ENCODE data around the gene CAND2.

CAND2 gene

GRCh38 chr3:12797124-12797891 is 828 bp downstream of the CAND2 start:
- TF ChIP-seq, protein P1, sequence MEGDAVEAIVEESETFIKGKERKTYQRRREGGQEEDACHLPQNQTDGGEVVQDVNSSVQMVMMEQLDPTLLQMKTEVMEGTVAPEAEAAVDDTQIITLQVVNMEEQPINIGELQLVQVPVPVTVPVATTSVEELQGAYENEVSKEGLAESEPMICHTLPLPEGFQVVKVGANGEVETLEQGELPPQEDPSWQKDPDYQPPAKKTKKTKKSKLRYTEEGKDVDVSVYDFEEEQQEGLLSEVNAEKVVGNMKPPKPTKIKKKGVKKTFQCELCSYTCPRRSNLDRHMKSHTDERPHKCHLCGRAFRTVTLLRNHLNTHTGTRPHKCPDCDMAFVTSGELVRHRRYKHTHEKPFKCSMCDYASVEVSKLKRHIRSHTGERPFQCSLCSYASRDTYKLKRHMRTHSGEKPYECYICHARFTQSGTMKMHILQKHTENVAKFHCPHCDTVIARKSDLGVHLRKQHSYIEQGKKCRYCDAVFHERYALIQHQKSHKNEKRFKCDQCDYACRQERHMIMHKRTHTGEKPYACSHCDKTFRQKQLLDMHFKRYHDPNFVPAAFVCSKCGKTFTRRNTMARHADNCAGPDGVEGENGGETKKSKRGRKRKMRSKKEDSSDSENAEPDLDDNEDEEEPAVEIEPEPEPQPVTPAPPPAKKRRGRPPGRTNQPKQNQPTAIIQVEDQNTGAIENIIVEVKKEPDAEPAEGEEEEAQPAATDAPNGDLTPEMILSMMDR (conservative IDR thresholded peaks at IDR 0.05; ENCODE audit: low read length), result no peak
- no peak for DNase-seq (ENCODE audit: low read depth)
- H3K4me3 ChIP-seq (ENCODE audit: low read length), result peak overlapping the region; percentile 68

DNA sequence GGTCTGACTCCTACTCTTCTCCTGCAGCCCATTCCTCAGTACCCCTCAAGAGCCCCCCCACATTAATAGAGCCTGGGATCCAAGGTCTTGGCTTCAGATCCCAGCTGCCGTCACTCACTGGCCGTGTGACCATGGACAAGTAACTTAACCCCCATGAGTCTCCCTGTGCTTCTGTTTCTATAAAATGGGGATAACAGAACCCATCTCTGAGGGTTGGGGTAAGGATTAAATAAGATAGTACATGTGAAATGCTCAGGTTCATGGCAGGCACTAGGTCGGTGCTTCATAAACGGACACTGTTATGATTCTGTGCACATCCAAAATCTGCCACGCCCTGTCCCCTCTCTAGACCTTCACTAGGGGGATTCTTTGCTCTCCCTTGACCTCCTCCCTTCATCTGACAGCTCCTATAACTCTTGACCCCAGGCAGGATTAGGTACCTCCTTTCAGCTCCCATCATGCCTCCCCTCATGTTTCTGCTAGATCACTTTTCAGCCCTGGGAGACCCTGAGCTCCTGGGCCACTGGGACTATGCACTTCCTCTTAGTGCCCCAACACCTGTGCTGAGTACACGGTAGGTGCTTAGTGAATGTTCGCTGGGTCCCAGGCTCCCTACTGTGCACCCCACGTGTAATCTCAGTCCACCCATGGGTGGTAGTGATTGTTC is 1.5 kb downstream of the CAND2 start:
- no peak for DNase-seq (ENCODE audit: low read depth)
- TF ChIP-seq, protein P1 (conservative IDR thresholded peaks at IDR 0.05; ENCODE audit: low read length), result no peak
- no peak overlapping the region for H3K4me3 ChIP-seq (ENCODE audit: low read length)

DNA sequence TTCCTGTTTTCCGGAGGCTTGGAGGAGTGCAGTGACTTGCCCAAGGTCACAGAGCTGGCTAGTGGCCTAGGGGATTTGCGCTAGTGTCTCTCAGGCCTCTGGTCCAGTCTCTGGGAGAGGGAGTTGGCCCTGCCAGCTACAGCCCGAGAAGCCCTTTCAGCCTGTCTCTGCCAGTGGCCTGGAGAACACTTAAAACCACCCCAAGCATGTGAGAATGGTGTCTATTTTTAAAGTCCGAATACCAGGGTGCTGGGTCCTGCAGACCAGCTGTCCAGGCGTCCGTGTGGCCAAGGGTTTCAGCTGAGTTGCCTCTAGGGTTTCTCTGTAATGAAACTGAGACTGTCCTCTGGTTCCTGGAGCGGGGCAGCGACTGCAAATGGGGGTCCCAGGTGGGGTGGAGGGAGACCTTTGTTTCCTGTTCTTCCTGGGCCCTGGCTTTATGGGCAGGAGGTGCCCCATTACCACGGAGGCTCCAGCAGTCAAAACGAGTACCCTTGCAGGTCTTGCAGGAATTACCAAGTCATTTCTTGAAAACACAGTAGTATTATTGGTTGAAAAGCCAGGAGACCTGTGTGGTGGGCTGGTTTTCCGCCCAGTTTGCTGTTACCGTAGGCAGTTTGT is 2.2 kb downstream of the CAND2 start:
- DNase-seq (ENCODE audit: low read depth), result no peak
- TF ChIP-seq, protein P1 (conservative IDR thresholded peaks at IDR 0.05; ENCODE audit: low read length), result no peak
- no peak overlapping the region for H3K4me3 ChIP-seq (ENCODE audit: low read length)

DNA sequence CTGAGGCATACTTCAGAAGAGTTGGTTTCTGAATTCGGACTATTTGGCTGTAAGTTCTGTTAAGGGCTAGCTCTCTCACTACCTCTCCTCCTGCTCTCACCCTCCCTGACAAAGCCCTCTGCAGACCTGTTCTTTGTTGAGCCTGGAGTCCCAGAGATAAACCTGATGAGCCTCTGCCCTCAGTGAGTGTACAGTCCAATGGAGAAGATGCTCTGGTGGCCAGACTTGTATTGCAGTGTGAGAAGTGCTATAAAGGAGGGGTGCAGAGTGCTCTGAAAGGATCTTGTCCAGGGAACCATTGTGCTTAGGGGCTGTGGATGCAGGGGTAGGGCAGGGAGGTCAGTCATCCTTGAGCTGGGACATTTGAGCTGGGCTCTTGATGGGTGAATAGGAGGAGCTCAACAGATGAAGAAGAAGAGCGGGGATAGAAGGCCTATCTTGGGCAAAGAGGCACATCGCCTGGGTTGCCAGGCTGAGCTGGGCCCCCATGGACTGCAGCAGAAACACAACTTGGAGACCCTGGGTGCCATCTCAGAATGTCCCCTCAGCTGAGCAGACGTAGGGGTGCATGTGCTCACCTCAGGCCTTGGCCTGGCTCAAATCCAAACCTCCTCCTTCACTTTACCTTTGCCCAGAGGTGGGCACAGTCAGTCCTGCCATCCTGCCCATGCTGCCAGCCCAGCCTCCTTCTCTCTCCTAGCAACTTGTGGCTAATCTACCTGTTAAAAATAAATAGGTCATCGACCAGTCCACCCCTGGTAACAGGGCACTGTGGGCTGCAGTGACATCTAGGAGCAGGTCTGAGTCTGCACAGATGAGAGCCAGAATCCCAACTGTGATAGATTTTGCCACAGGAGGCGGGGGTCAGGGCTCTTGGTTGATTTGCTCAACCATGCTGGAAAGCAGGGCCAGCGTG is 3.3 kb downstream of the CAND2 start:
- TF ChIP-seq, protein P1 (conservative IDR thresholded peaks at IDR 0.05; ENCODE audit: low read length), result no peak
- DNase-seq (ENCODE audit: low read depth), result no peak
- no peak overlapping the region for H3K4me3 ChIP-seq (ENCODE audit: low read length)

GRCh38 chr3:12803371-12803770 is 6.9 kb downstream of the CAND2 start:
- H3K4me3 ChIP-seq (ENCODE audit: low read length), result no peak overlapping the region
- TF ChIP-seq, protein P1 (conservative IDR thresholded peaks at IDR 0.05; ENCODE audit: low read length), result no peak
- no peak for DNase-seq (ENCODE audit: low read depth)

- TF ChIP-seq, protein P1 (conservative IDR thresholded peaks at IDR 0.05; ENCODE audit: low read length), result no peak
- no peak overlapping the region for H3K4me3 ChIP-seq (ENCODE audit: low read length)
- no peak for DNase-seq (ENCODE audit: low read depth)
Observed at GRCh38 chr3:12807066-12807465, 10.6 kb downstream of the CAND2 start.
